NCI-H345 treated with DMSO at 0.1 percent for 48 hours (cell line): ENCODE results near the gene DBNL.

Experiments
- DNase-seq: peaks from one replicate; lab custom pipeline; 2025; ENCODE audit not compliant: unreplicated experiment; lab: John Stamatoyannopoulos, UW

Gene DBNL

GRCh38 chr7:44108768-44109750, 64.6 kb downstream of the DBNL start:
- DNase-seq = no peak

- no peak for DNase-seq
These were observed 65.5 kb downstream of the DBNL start for GRCh38 chr7:44109991-44110390.

DNA sequence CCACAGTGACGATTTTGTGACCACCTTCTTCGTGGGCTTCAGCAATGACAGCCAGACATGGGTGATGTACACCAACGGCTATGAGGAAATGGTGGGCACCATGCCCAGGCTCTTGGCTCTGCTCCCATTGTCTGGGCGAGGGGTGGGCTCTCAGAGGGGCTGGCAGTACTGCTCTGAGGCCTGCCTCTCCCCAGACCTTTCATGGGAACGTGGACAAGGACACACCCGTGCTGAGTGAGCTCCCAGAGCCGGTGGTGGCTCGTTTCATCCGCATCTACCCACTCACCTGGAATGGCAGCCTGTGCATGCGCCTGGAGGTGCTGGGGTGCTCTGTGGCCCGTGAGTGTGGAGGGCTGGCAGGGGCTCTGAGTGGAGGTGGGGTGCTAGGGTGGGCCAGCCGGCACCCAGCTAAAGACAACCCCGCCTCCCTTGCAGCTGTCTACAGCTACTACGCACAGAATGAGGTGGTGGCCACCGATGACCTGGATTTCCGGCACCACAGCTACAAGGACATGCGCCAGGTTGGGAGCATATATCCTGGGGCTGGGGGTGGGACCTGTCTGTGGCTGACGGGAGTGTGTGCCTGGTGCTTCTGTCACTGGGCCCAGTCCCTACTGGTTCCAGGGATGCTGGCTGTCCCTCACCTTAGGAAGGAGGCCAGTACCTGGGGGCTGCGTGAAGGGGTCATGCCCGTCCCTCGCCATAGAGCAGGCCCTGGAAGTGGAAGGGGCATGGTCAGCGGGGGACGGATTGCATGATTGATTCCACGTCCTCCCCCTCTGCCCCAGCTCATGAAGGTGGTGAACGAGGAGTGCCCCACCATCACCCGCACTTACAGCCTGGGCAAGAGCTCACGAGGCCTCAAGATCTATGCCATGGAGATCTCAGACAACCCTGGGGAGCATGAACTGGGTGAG, 66.5 kb downstream of the DBNL start:
- no peak for DNase-seq
